PFSK-1 (cell line): Measurements from ENCODE around the gene COL4A6.

Source experiments
- FOXP2 ChIP-seq: optimal IDR thresholded peaks from 2 replicates; pipeline ENCODE3; 2011; ENCODE audit warnings: borderline replicate concordance, control low read depth, inconsistent platforms; ENCODE audit not compliant: insufficient read depth; ENCODE audit errors: extremely low read length, extremely low read depth
- POLR2AphosphoS5 ChIP-seq: IDR thresholded peaks from 2 replicates; pipeline ENCODE4 v1.6.1; 2012; ENCODE audit warnings: low read depth, mild to moderate bottlenecking, control low read depth, low read length, moderate library complexity
- REST ChIP-seq, 2 experiments: IDR thresholded peaks; 2 replicates each; pipeline versions ENCODE4 v1.6.1 to v1.8.0; 2011 to 2012; ENCODE audit warnings: low read depth in 2 of 2, low read length in 2 of 2, control low read depth in 1 of 2, inconsistent platforms in 1 of 2, mild to moderate bottlenecking in 1 of 2, moderate library complexity in 1 of 2; ENCODE audit not compliant: insufficient read depth in 1 of 2
- SIN3A ChIP-seq: IDR thresholded peaks from 2 replicates; pipeline ENCODE4 v1.6.1; 2012; ENCODE audit warnings: mild to moderate bottlenecking, low read length, moderate library complexity, borderline replicate concordance; ENCODE audit not compliant: insufficient read depth
- TAF1 ChIP-seq: IDR thresholded peaks from 2 replicates; pipeline ENCODE4 v1.6.1; 2012; ENCODE audit warnings: low read length, control low read depth, borderline replicate concordance; ENCODE audit not compliant: insufficient read depth

Gene COL4A6

GRCh38 chrX:108303682-108304081, 134.5 kb downstream of the COL4A6 start:
- no peak for TF ChIP-seq POLR2AphosphoS5
- no peak for TF ChIP-seq SIN3A
- no peak for TF ChIP-seq REST (IDR thresholded peaks at IDR 0.05; ENCODE audit: insufficient read depth in 1 of 2, low read depth in 2 of 2, low read length in 2 of 2)
- no peak for TF ChIP-seq FOXP2
- no peak for TF ChIP-seq TAF1

- no peak for TF ChIP-seq TAF1
- no peak for TF ChIP-seq FOXP2
- TF ChIP-seq SIN3A = no peak
- no peak for TF ChIP-seq REST (IDR thresholded peaks at IDR 0.05; ENCODE audit: insufficient read depth in 1 of 2, low read depth in 2 of 2, low read length in 2 of 2)
- no peak for TF ChIP-seq POLR2AphosphoS5
These were observed 138.5 kb downstream of the COL4A6 start for GRCh38 chrX:108299704-108300103.

- TF ChIP-seq FOXP2 = no peak
- no peak for TF ChIP-seq TAF1
- TF ChIP-seq POLR2AphosphoS5 = no peak
- TF ChIP-seq SIN3A = no peak
- TF ChIP-seq REST (IDR thresholded peaks at IDR 0.05; ENCODE audit: insufficient read depth in 1 of 2, low read depth in 2 of 2, low read length in 2 of 2) = no peak
These were observed 139.1 kb downstream of the COL4A6 start for GRCh38 chrX:108299101-108299591.

- TF ChIP-seq TAF1 = no peak
These were observed 140.0 kb downstream of the COL4A6 start for GRCh38 chrX:108298165-108298602.

- no peak for TF ChIP-seq TAF1
- TF ChIP-seq POLR2AphosphoS5 = no peak
- no peak for TF ChIP-seq REST (IDR thresholded peaks at IDR 0.05; ENCODE audit: insufficient read depth in 1 of 2, low read depth in 2 of 2, low read length in 2 of 2)
- no peak for TF ChIP-seq FOXP2
These were observed 140.9 kb downstream of the COL4A6 start for GRCh38 chrX:108297290-108297689.
